HepG2 (cell line): ENCODE results near the gene ALLC. TPM values are rescaled to one million over a fixed set of nuclear protein-coding genes. Genes with fewer than 3 reads are reported as not detected.

Experiments used
- ARNT2 ChIP-seq: sonication (generic); formaldehyde crosslinking; IDR thresholded peaks from 2 replicates; pipeline ENCODE4 v1.8.0; 2022; ENCODE audit warnings: mild to moderate bottlenecking, low read depth, missing genetic modification reagents, moderate library complexity
- BRCA1 ChIP-seq: sonication (generic); formaldehyde crosslinking; IDR thresholded peaks from 2 replicates; pipeline ENCODE4 v1.4.0; 2020; ENCODE audit warnings: missing genetic modification reagents
- ERF ChIP-seq: IDR thresholded peaks from 2 replicates; pipeline ENCODE4 v1.6.1; 2018; ENCODE audit warnings: missing biosample characterization, missing genetic modification reagents
- FIP1L1 ChIP-seq: fragments of 200-400 bp; formaldehyde crosslinking; IDR thresholded peaks from 2 replicates; pipeline ENCODE4 v1.6.1; 2018; ENCODE audit warnings: low read depth, mild to moderate bottlenecking, low read length, moderate library complexity, borderline replicate concordance; ENCODE audit not compliant: insufficient read depth
- FOXJ3 ChIP-seq: sonication (generic); formaldehyde crosslinking; IDR thresholded peaks from 2 replicates; pipeline ENCODE4 v1.4.0; 2020; ENCODE audit warnings: missing genetic modification reagents, mild to moderate bottlenecking, borderline replicate concordance
- GATAD2A ChIP-seq: IDR thresholded peaks from 2 replicates; pipeline ENCODE4 v1.6.1; 2016
- GRHL1 ChIP-seq: sonication (generic); formaldehyde crosslinking; conservative IDR thresholded peaks from 2 replicates; pipeline ENCODE4 v1.8.0; 2022; ENCODE audit warnings: missing genetic modification reagents
- HOXD1 ChIP-seq: sonication (generic); formaldehyde crosslinking; IDR thresholded peaks from 2 replicates; pipeline ENCODE4 v1.5.0; 2020; ENCODE audit warnings: missing genetic modification reagents
- KDM5A ChIP-seq: fragments of 200-600 bp; sonication (generic); IDR thresholded peaks from 2 replicates; pipeline ENCODE4 v1.7.0; 2018; ENCODE audit warnings: antibody characterized with exemption, mild to moderate bottlenecking, low read length, borderline replicate concordance
- MAFK ChIP-seq, 2 experiments: IDR thresholded peaks in 1 of 2; conservative IDR thresholded peaks in 1 of 2; 2 replicates each; pipeline ENCODE4 v1.6.1; 2011; ENCODE audit warnings: improper control_type of control experiment in 2 of 2, low read length in 2 of 2
- MEIS1 ChIP-seq: sonication (generic); formaldehyde crosslinking; IDR thresholded peaks from 2 replicates; pipeline ENCODE4 v1.9.0; 2021; ENCODE audit warnings: mild to moderate bottlenecking, missing genetic modification reagents, moderate library complexity, borderline replicate concordance
- MIER3 ChIP-seq: IDR thresholded peaks from 2 replicates; pipeline ENCODE4 v1.6.1; 2016; ENCODE audit warnings: missing compliant biosample characterization, borderline replicate concordance
- PHB2 ChIP-seq: fragments of 450-650 bp; IDR thresholded peaks from 2 replicates; pipeline ENCODE4 v1.6.1; 2018; ENCODE audit not compliant: partially characterized antibody
- RBM39 ChIP-seq: fragments of 200-400 bp; formaldehyde crosslinking; IDR thresholded peaks from one replicate; pipeline ENCODE4 v1.6.1; 2018; ENCODE audit warnings: antibody characterized with exemption, mild to moderate bottlenecking, low read depth, low read length; ENCODE audit not compliant: poor library complexity, severe bottlenecking
- SAFB2 ChIP-seq: sonication (generic); formaldehyde crosslinking; IDR thresholded peaks from 2 replicates; pipeline ENCODE4 v1.5.1; 2020; ENCODE audit warnings: missing genetic modification reagents, low read depth, mild to moderate bottlenecking, borderline replicate concordance
- SMAD3 ChIP-seq: sonication (generic); formaldehyde crosslinking; IDR thresholded peaks from 2 replicates; pipeline ENCODE4 v1.4.0; 2020; ENCODE audit warnings: missing genetic modification reagents
- ZBTB10 ChIP-seq: sonication (generic); formaldehyde crosslinking; IDR thresholded peaks from 2 replicates; pipeline ENCODE4 v1.4.0; 2020; ENCODE audit warnings: missing genetic modification reagents, borderline replicate concordance
- ZFX ChIP-seq: sonication (generic); formaldehyde crosslinking; IDR thresholded peaks from 2 replicates; pipeline ENCODE4 v1.4.0; 2020; ENCODE audit warnings: mild to moderate bottlenecking, low read depth, missing genetic modification reagents, moderate library complexity
- ZMYM3 ChIP-seq: sonication (generic); formaldehyde crosslinking; IDR thresholded peaks from 2 replicates; pipeline ENCODE4 v1.5.1; 2020; ENCODE audit warnings: mild to moderate bottlenecking, missing genetic modification reagents
- ZMYM4 ChIP-seq: sonication (generic); formaldehyde crosslinking; IDR thresholded peaks from 2 replicates; pipeline ENCODE4 v1.8.1; 2023; ENCODE audit warnings: mild to moderate bottlenecking, missing genetic modification reagents
- ZNF550 ChIP-seq: sonication (generic); formaldehyde crosslinking; IDR thresholded peaks from 2 replicates; pipeline ENCODE4 v1.4.0; 2020; ENCODE audit warnings: mild to moderate bottlenecking, missing genetic modification reagents, borderline replicate concordance
- ZNF703 ChIP-seq: sonication (generic); formaldehyde crosslinking; IDR thresholded peaks from 2 replicates; pipeline ENCODE4 v1.5.1; 2020; ENCODE audit warnings: missing genetic modification reagents, mild to moderate bottlenecking, moderate library complexity, borderline replicate concordance
- ZNF737 ChIP-seq: sonication (generic); formaldehyde crosslinking; IDR thresholded peaks from 2 replicates; pipeline ENCODE4 v1.5.0; 2020; ENCODE audit warnings: missing genetic modification reagents, mild to moderate bottlenecking, borderline replicate concordance
- ZNF772 ChIP-seq: sonication (generic); formaldehyde crosslinking; IDR thresholded peaks from 2 replicates; pipeline ENCODE4 v1.5.0; 2020; ENCODE audit warnings: mild to moderate bottlenecking, missing genetic modification reagents
- polyA plus RNA-seq, 8 experiments: library from polyadenylated mRNA; depleted of rRNA in 3 of 8; stranded (reverse) in 7 of 8; unstranded in 1 of 8; fragments of >200 nt; fragmentation: Illumina TruSeq in 4 of 8; extraction: Trizol in 4 of 8; gene quantifications; 2 replicates each; pipeline versions ENCODE4 v1.2.1 to v1.2.3, GENCODE V29; 2011 to 2016; ENCODE audit warnings: low read depth in 4 of 8, missing spikeins in 1 of 8, mixed read lengths in 1 of 8; ENCODE audit not compliant: insufficient read depth in 1 of 8
- total RNA-seq, 5 experiments: library from RNA; depleted of rRNA; stranded (reverse); fragments of >200 nt; fragmentation: Illumina TruSeq; extraction: Trizol; gene quantifications; 2 replicates each; pipeline ENCODE4 v1.2.3, GENCODE V29; 2016; ENCODE audit warnings: low read depth in 1 of 5

Gene ALLC
- total and polyA plus RNA-seq, 2 of the 13 experiments (the other 11 are each of a cell fraction or from before 2014, with no cell fraction given), result 0.08 to 0.11 TPM

GRCh38 chr2:3651691-3652648 is 6.0 kb upstream of the ALLC start (continued):
- TF ChIP-seq GRHL1 (no peak), HOXD1 (CRISPR knock-in tag) (peak; percentile 37; the same call in 1 of the 2 replicates), SMAD3 (CRISPR knock-in tag) (no peak), ARNT2 (CRISPR knock-in tag) (no peak), RBM39 (peak; percentile 87), SAFB2 (CRISPR knock-in tag) (no peak), MEIS1 (CRISPR knock-in tag) (0 out of 2 replicates have a peak, but pooled peaks have one; percentile 51), FIP1L1 (0 out of 2 replicates have a peak, but pooled peaks have one; percentile 22), ZBTB10 (CRISPR knock-in tag) (no peak), ZNF737 (CRISPR knock-in tag) (no peak), ZFX (CRISPR knock-in tag) (peak; percentile 57), ZNF550 (CRISPR knock-in tag) (peak; percentile 59; the same call in 1 of the 2 replicates), MAFK (conservative IDR thresholded peaks at IDR 0.05 in 1 of 2, IDR thresholded peaks at IDR 0.05 in 1 of 2; ENCODE audit: low read length in 2 of 2) (peak; percentile 35 to 64), ERF (CRISPR knock-in tag) (peak; percentile 27; the same call in 1 of the 2 replicates), ZMYM4 (CRISPR knock-in tag) (peak; percentile 49), ZMYM3 (CRISPR knock-in tag) (peak; percentile 95), ZNF703 (CRISPR knock-in tag) (no peak), FOXJ3 (peak; percentile 65; the same call in 1 of the 2 replicates), GATAD2A (CRISPR knock-in tag) (peak; percentile 18; the same call in 1 of the 2 replicates), KDM5A (peak; percentile 61; the same call in 1 of the 2 replicates), MIER3 (CRISPR knock-in tag) (0 out of 2 replicates have a peak, but pooled peaks have one; percentile 46), ZNF772 (CRISPR knock-in tag) (peak; percentile 74), PHB2 (no peak), BRCA1 (CRISPR knock-in tag) (no peak)
